H9 (cell line): ENCODE results near the gene LMX1B. TPM values are rescaled to one million over a fixed set of nuclear protein-coding genes. Genes with fewer than 3 reads are reported as not detected.

Source experiments
- DNase-seq: peaks from one replicate; pipeline ENCODE4 v3.0.0-alpha.2; 2017
- H2AFZ ChIP-seq: one replicate; pipeline ENCODE4 v1.6.1; 2013; ENCODE audit warnings: mild to moderate bottlenecking, low read length, control low read depth, moderate library complexity
- H2AK5ac ChIP-seq: 2 replicates; pipeline ENCODE4 v1.6.1; 2013; ENCODE audit warnings: low read length, control low read depth, mixed read lengths; ENCODE audit not compliant: insufficient read length
- H2BK120ac ChIP-seq: one replicate; pipeline ENCODE4 v1.6.1; 2013; ENCODE audit warnings: low read depth, mild to moderate bottlenecking, low read length, control low read depth, inconsistent platforms; ENCODE audit not compliant: poor library complexity, severe bottlenecking
- H2BK12ac ChIP-seq: 2 replicates; pipeline ENCODE4 v1.6.1; 2013; ENCODE audit warnings: low read length, control low read depth, mixed read lengths, low read depth; ENCODE audit not compliant: insufficient read length
- H2BK15ac ChIP-seq: 2 replicates; pipeline ENCODE4 v1.6.1; 2013; ENCODE audit warnings: low read depth, low read length, control low read depth
- H2BK20ac ChIP-seq: one replicate; pipeline ENCODE4 v1.6.1; 2013; ENCODE audit warnings: low read depth, mild to moderate bottlenecking, low read length, control low read depth, inconsistent platforms; ENCODE audit not compliant: poor library complexity, severe bottlenecking
- H2BK5ac ChIP-seq: 2 replicates; pipeline ENCODE4 v1.6.1; 2013; ENCODE audit warnings: low read length, control low read depth, mixed read lengths; ENCODE audit not compliant: insufficient read length
- H3K14ac ChIP-seq: 2 replicates; pipeline ENCODE4 v1.6.1; 2013; ENCODE audit warnings: low read length, control low read depth; ENCODE audit not compliant: insufficient read depth
- H3K18ac ChIP-seq: 2 replicates; pipeline ENCODE4 v1.6.1; 2013; ENCODE audit warnings: low read depth, mild to moderate bottlenecking, mixed read lengths, low read length, control low read depth; ENCODE audit not compliant: insufficient read length
- H3K23ac ChIP-seq: 2 replicates; pipeline ENCODE4 v1.6.1; 2013; ENCODE audit warnings: low read length, control low read depth, mixed read lengths, low read depth; ENCODE audit not compliant: insufficient read length
- H3K23me2 ChIP-seq: 2 replicates; pipeline ENCODE4 v1.6.1; 2013; ENCODE audit warnings: low read depth, mild to moderate bottlenecking, mixed read lengths, low read length, control low read depth; ENCODE audit not compliant: insufficient read length, poor library complexity, severe bottlenecking
- H3K27ac ChIP-seq: 2 replicates; pipeline ENCODE4 v1.5.1; 2013; ENCODE audit warnings: low read length, control low read depth, mixed read lengths, low read depth; ENCODE audit not compliant: insufficient read length
- H3K27me3 ChIP-seq: 2 replicates; pipeline ENCODE4 v1.6.1; 2013; ENCODE audit warnings: low read length, control low read depth, inconsistent platforms; ENCODE audit not compliant: insufficient read depth
- H3K4ac ChIP-seq: 2 replicates; pipeline ENCODE4 v1.6.1; 2013; ENCODE audit warnings: low read depth, mild to moderate bottlenecking, control low read depth, inconsistent platforms, low read length, moderate library complexity
- H3K4me1 ChIP-seq: 2 replicates; pipeline ENCODE4 v1.6.1; 2013; ENCODE audit warnings: low read length, control low read depth, inconsistent platforms; ENCODE audit not compliant: insufficient read depth
- H3K4me2 ChIP-seq: 2 replicates; pipeline ENCODE4 v1.6.1; 2013; ENCODE audit warnings: low read length, control low read depth, mixed read lengths; ENCODE audit not compliant: insufficient read length, insufficient read depth
- H3K56ac ChIP-seq: 2 replicates; pipeline ENCODE4 v1.6.1; 2013; ENCODE audit warnings: low read depth, mild to moderate bottlenecking, mixed read lengths, low read length, control low read depth; ENCODE audit not compliant: insufficient read length
- H3K79me1 ChIP-seq: 2 replicates; pipeline ENCODE4 v1.6.1; 2013; ENCODE audit warnings: low read depth, mild to moderate bottlenecking, moderate library complexity, low read length, control low read depth, inconsistent platforms; ENCODE audit not compliant: insufficient read depth, poor library complexity, severe bottlenecking
- H3K79me2 ChIP-seq: 2 replicates; pipeline ENCODE4 v1.6.1; 2013; ENCODE audit warnings: low read length, control low read depth, inconsistent platforms; ENCODE audit not compliant: insufficient read depth
- H3K9ac ChIP-seq: 2 replicates; pipeline ENCODE4 v1.6.1; 2013; ENCODE audit warnings: low read length, control low read depth, mixed read lengths; ENCODE audit not compliant: insufficient read length; ENCODE audit errors: extremely low read depth
- H3K9me3 ChIP-seq: one replicate; pipeline ENCODE4 v1.6.1; 2013; ENCODE audit warnings: low read depth, low read length, inconsistent platforms; ENCODE audit not compliant: control insufficient read depth
- H3T11ph ChIP-seq: one replicate; pipeline ENCODE4 v1.6.1; 2013; ENCODE audit warnings: mild to moderate bottlenecking, low read length, control low read depth, inconsistent platforms
- H4K20me1 ChIP-seq: one replicate; pipeline ENCODE4 v1.6.1; 2013; ENCODE audit not compliant: control insufficient read depth, insufficient read length, insufficient read depth
- H4K5ac ChIP-seq: 2 replicates; pipeline ENCODE4 v1.6.1; 2013; ENCODE audit warnings: low read depth, mild to moderate bottlenecking, mixed read lengths, low read length, control low read depth; ENCODE audit not compliant: insufficient read length
- H4K8ac ChIP-seq: replicated peaks from 2 replicates; pipeline ENCODE4 v1.6.1; 2013; ENCODE audit warnings: low read length, control low read depth, mixed read lengths, low read depth; ENCODE audit not compliant: insufficient read length
- H4K91ac ChIP-seq: 2 replicates; pipeline ENCODE4 v1.6.1; 2013; ENCODE audit warnings: low read depth, mild to moderate bottlenecking, moderate library complexity, mixed read lengths, low read length, control low read depth; ENCODE audit not compliant: insufficient read length
- H3K27ac Mint-ChIP-seq, 3 experiments: 2 replicates in 2 of 3; 3 replicates in 1 of 3; pipeline ENCODE4 v1.8.0; 2020 to 2021; ENCODE audit warnings: mixed read lengths in 3 of 3, mild to moderate bottlenecking in 1 of 3, moderate library complexity in 1 of 3
- H3K27me3 Mint-ChIP-seq: 2 replicates; pipeline ENCODE4 v1.8.0; 2021; ENCODE audit warnings: low read depth, mild to moderate bottlenecking, moderate library complexity, mixed read lengths
- H3K36me3 Mint-ChIP-seq, 3 experiments: 2 replicates in 2 of 3; 3 replicates in 1 of 3; pipeline ENCODE4 v1.8.0; 2020 to 2021; ENCODE audit warnings: low read depth in 3 of 3, mixed read lengths in 3 of 3; ENCODE audit not compliant: insufficient read depth in 1 of 3
- H3K4me1 Mint-ChIP-seq, 2 experiments: 2 replicates each; pipeline ENCODE4 v1.8.0; 2020; ENCODE audit warnings: mixed read lengths in 2 of 2
- H3K4me3 Mint-ChIP-seq, 2 experiments: 2 replicates in 1 of 2; 3 replicates in 1 of 2; pipeline ENCODE4 v1.8.0; 2020 to 2021; ENCODE audit warnings: mild to moderate bottlenecking in 2 of 2, mixed read lengths in 2 of 2, moderate library complexity in 1 of 2
- H3K9me3 Mint-ChIP-seq, 2 experiments: 2 replicates in 1 of 2; 3 replicates in 1 of 2; pipeline ENCODE4 v1.8.0; 2020; ENCODE audit warnings: mild to moderate bottlenecking in 2 of 2, mixed read lengths in 2 of 2, moderate library complexity in 1 of 2
- CTCF ChIP-seq: fragments of 200-600 bp; sonication (generic); conservative IDR thresholded peaks from 3 replicates; pipeline ENCODE4 v1.8.0; 2021; ENCODE audit warnings: antibody characterized with exemption, mild to moderate bottlenecking
- WGBS: extraction: QIAGEN DNeasy Blood & Tissue Kit; methylation state at CpG from one replicate; pipeline ENCODE4 v1.1.7; 2013; ENCODE audit warnings: missing lambda C conversion rate, low lambda C conversion rate, mixed read lengths; ENCODE audit not compliant: insufficient read length; ENCODE audit errors: extremely low coverage; 5-methylcytosine and 5-hydroxymethylcytosine counted together
- total RNA-seq: library from RNA; stranded (reverse); gene quantifications from 2 replicates; pipeline ENCODE4 v1.2.1, GENCODE V29; 2021

The LMX1B gene
- total RNA-seq, 1 experiment from 2014 or later, result 0.85 TPM

- no peaks in the 10 kb centered on the region for H3K79me1 ChIP-seq
- no peaks in the 10 kb centered on the region for H3K79me2 ChIP-seq
- H3K36me3 Mint-ChIP-seq, result no peaks in the 10 kb centered on the region; a peak in 1 of 7 replicates
- no peak overlapping the region for H2AFZ ChIP-seq
- H3K4me2 ChIP-seq, result no peak overlapping the region
- H3K18ac ChIP-seq, result no peak overlapping the region
- no peak overlapping the region for H2BK120ac ChIP-seq
- no peak for DNase-seq
- H4K91ac ChIP-seq, result no peak overlapping the region
- no peaks in the 10 kb centered on the region; a peak in 1 of 5 replicates for H3K9me3 Mint-ChIP-seq
- TF ChIP-seq CTCF, result no peak
- H3K4ac ChIP-seq, result no peak overlapping the region
- peaks cover 2 to 24% of the 10 kb centered on the region in 2 experiments for H3K4me1 Mint-ChIP-seq
- H3K27me3 Mint-ChIP-seq, result peaks cover 79% of the 10 kb centered on the region
- no peak overlapping the region for H3K4me3 Mint-ChIP-seq
- H2BK12ac ChIP-seq, result no peak overlapping the region
- no peaks in the 10 kb centered on the region for H3K4me1 ChIP-seq
- H3K14ac ChIP-seq, result no peak overlapping the region
- H2BK15ac ChIP-seq, result no peak overlapping the region
- H4K5ac ChIP-seq, result no peak overlapping the region
- no peak overlapping the region for H2BK5ac ChIP-seq
- H3K56ac ChIP-seq, result no peak overlapping the region
- 0 out of 7 replicates have a peak overlapping the region, but pooled peaks of 1 of the 3 experiments have one; percentile 38 for H3K27ac Mint-ChIP-seq
- no peak overlapping the region for H3T11ph ChIP-seq
- no peaks in the 10 kb centered on the region for H3K9me3 ChIP-seq
- no peak overlapping the region for H3K9ac ChIP-seq
- H2AK5ac ChIP-seq, result no peak overlapping the region
- H3K23me2 ChIP-seq, result no peaks in the 10 kb centered on the region
- H3K23ac ChIP-seq, result no peak overlapping the region
- H4K20me1 ChIP-seq, result no peaks in the 10 kb centered on the region
- no peak overlapping the region for H2BK20ac ChIP-seq
- no peak overlapping the region for H3K27ac ChIP-seq
- no CpG with 5 or more reads among the region's 2 CpGs for WGBS
- no peak overlapping the region for H4K8ac ChIP-seq
- no peaks in the 10 kb centered on the region for H3K27me3 ChIP-seq
These were observed 84.5 kb downstream of the LMX1B start for GRCh38 chr9:126698251-126698650.
